ENCODE data around the gene CMBL.

CMBL gene

GRCh38 chr5:10229306-10230048 lies 78.2 kb downstream of the CMBL start:
- no peak for DNase-seq (ENCODE audit: low read depth)
- no peak overlapping the region for H3K4me3 ChIP-seq (ENCODE audit: low read depth, low read length)
- no peak for TF ChIP-seq CTCF (IDR thresholded peaks at IDR 0.05; ENCODE audit: insufficient read depth, low read depth, low read length, missing control alignments)

GRCh38 chr5:10228288-10228687 lies 79.4 kb downstream of the CMBL start:
- H3K4me3 ChIP-seq (ENCODE audit: low read depth, low read length), result no peak overlapping the region
- TF ChIP-seq CTCF (IDR thresholded peaks at IDR 0.05; ENCODE audit: insufficient read depth, low read depth, low read length, missing control alignments), result no peak
- DNase-seq (ENCODE audit: low read depth), result no peak
